CD4-positive, alpha-beta T cell treated with Interferon gamma for 1 hour (primary cell): ENCODE data around the gene SDK1.

Experiments used
- DNase-seq: peaks from one replicate; pipeline ENCODE4 v3.0.0-alpha.2; 2020

Gene SDK1

DNA sequence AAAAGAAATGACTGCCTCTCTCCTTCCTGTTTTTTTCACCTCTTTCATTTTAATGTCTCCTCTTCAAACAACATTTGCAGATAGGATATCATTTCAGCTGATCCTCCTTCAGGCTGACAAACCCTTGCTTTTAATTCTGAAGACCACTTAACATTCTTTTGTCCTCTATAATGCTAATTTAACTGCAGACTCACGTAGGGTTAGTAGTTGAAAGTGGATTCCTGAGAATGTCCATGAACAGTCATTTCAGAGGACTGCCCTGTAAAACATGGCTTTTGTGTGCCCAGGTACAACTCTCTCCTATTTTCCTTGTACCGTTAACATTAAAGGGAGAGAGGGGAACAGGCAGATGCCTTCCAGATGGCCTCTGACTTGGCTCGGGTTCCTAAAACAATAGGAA, 524.4 kb downstream of the SDK1 start:
- DNase-seq, result no peak

DNA sequence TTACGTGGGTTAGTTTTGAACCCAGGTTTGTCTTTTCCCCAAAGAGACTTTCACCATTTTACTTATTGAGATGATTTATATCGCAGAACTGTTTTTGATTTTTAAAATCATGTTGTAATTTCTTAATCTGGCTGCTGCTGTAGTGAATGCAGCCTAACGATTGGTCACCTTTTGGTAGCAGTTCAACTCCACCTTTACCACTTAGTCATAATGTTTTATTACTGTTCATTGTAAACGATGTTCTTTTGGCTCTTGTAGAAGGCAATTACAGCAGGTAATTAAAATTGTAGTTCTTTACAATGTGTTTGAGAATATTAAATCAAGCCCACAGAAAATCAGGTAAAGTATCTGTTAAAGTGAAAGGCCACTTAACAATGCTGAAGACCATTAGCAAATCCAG, 531.1 kb downstream of the SDK1 start:
- DNase-seq, result no peak

DNA sequence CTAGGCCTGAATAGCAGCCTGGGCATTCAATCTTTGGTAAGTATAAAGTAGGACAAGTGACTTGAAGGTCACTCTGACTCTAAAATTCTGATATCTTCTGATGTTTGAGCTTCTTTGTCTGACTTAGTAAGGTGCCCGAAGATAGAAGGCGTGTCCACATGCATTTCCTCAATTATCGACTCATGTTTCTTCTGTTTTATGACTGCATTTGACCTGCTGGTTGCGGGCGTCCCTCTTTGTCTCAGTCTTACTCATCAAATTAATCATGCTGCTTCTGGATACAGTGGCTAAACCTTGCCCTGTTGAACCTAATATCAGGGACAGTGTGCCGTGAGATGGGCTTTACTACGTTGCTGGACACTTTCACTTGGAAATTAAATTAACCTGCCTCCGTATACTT, 534.1 kb downstream of the SDK1 start:
- DNase-seq, result no peak

DNA sequence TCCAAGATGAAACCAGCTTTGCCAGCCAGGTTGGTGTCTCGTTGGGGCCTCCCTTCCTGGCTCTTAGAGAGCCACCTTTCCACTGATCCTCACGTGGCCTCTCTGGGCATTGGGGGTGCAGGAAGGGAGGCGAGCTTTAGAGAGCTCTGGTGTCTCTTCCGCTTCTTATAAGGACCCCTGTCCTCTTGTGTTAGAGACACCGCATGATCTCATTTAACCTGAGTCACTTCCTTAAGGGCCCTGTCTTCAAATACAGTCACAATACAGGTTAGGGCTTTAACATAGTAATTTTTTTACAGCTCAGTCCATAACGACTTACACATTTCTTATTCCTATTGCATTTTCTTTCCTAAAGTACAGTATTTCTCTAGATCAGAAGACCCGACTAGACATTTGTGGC, 535.8 kb downstream of the SDK1 start:
- no peak for DNase-seq

DNA sequence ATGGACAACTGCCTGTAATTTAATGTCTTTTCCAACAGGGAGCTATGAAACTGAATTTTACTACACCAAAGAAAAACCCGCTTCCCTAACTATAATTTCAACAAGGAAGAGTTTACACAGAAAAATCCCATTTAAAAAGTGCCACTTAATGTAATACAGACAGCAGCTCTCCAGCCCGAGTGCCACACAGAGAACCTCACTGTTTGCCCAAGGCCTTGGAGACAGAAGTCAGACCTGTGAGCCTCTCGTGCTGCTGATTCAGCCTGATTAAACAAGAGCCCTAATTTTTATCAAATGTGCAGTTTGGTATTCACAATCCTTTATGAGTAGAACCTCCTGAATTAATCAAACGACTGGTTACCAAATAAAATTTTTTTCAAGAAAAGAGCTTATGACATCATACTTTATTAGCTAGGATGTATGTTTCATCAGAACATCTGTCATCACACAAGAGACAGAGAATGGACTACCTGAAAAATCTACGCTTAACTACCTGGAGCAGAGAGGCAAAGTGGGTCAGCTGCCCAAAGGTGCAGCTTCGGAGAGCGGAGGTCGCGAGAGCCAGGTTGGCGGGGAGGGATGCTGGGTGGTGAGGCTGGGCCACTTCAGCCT, 543.6 kb downstream of the SDK1 start:
- DNase-seq, result no peak

DNA sequence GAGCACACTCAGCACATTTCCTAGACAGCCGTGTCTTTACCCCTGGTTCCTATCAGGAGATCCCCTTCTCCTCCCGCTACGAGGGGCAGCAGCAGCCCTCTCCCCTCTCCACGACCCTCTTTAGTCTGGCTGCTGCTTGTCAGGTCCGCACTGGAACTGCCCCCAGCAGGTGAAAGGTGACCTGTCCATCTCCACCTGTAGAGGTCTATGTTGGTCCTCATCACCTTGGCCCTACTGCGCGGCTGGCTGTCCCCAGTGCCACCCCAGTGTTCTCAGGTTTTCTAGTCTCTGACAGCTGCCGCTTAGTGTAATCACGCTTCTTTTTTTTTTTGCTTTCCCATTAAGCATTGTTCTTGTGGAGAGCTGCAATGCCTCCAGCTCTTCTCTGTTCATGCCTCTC, 545.7 kb downstream of the SDK1 start:
- no peak for DNase-seq

DNA sequence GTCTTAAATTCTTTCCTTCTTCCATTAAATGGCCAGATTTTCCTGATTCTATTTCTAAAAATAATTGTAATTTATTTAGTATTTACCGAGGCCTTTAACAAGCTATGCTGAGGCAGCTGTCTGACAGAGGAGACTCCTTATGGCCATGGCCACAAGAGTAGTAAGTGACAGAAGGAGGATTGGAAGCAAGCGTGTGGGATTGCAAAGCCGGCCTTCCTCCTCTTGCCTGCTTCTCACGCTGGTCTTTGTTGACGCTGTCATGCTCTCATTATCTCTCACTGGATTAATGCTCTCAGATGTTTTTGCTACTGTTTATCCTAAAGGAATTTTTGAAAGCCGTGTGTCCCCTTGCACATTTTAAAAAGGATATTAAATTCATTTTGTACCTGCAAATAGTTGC, 546.3 kb downstream of the SDK1 start:
- no peak for DNase-seq

DNA sequence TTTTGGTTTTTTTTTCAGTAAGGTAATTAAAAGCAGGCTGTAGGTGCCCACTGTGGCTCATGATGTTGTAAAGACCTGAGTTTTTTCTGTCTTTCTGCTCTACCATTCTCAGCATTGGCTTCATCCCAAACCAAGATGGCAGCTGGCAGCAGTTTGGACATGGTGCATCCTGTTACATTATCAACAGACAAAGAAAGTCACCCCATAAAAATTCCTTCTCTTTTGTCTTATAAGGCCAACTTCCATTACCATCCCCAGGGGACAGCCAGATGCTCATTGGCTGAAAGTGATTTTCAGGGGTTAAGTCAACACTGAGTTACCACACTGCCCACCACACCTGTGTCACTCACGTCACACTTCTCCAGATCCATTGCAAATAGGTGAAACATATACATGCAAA, 558.4 kb downstream of the SDK1 start:
- DNase-seq, result no peak

DNA sequence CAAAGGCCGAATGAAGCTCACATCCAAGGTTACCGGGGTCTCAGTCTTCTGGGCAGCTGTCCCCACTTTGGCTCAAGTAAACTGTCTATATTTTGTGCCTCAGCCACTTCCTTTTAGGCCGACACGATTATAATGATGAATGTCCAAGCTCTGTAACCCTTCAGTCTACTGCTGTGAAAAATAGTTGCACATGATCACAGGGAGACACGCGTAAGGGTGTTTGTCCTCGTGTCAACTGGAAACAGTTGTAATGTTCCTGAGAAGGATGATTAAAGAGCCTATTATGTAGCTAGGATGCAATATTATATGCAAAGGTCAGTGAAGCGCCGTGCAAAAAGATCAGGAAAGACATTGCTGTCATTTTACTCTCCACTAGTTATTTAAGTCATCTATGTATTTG, 559.9 kb downstream of the SDK1 start:
- no peak for DNase-seq

DNA sequence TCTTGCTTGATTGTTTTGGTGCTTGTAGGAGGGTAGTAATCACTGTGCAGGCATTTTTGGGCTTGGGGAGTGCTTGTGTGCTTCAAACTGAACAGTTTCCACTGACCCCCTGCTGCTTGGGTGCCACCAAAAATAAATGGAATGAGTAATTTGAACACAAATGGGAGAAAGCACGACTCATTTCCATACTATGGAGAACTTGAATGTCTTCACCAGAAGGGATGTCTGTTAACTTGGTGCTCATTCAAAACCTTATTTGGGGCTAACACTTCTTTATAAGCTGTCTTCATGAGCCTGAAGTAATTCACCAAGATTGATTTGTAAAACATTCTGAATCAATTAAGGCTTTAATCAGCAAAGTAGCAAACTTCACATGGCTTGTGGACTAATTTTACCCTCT, 560.3 kb downstream of the SDK1 start:
- no peak for DNase-seq

DNA sequence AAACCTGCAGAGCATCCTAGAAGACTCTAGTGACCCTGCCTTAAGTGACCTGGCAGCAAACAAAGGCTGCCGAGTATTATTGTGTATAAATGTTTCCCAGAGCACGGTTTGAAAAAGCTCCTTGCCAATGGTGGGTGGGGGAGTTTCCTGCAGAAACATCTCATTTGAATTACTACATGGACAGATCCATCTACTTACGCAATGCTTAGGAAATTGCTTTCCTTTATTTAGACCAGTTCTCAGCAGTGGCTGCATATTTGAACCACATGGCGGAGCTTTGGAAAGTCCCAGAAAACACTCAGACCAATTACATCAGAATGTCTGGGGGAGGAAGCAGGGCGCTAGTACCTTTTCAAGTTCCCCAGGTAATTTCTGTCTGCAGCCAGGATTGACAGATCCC, 560.9 kb downstream of the SDK1 start:
- no peak for DNase-seq

DNA sequence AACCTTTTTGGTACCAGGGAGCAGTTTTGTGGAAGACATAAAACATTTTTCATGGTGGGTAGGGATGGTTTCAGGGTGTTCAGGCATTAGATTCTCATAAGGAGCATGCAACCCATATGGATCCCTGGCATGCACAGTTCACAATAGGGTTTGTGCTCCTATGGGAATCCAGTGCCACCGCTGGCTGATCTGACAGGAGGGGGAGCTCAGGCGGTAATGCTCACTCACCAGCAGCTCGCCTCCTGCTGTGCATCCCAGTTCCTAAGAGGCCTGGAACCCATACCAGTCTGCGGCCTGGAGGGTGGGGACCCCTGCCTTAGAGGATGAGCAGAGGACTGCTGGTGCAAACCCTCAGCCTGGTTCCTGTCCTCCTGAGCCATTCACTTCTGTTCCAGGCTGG, 561.7 kb downstream of the SDK1 start:
- DNase-seq, result no peak

DNA sequence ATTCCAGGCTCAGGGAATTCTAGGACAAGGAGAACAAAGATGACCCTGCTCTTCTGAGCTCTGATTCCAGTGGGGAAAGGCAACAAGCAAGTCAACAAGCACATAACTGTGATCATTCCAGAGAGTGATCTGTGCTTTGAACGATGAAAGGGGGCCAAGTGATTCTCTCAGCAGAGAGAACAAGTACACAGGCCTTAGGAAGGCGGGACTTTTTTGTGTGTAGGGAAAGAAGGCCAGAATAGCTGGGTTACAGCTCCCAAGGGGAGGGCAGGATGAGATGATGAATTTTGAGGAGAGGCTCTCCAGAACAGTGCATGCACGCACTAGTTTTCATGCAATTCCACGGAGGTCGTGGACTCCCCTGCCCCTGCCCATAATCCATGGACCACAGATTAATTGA, 565.2 kb downstream of the SDK1 start:
- DNase-seq, result no peak

DNA sequence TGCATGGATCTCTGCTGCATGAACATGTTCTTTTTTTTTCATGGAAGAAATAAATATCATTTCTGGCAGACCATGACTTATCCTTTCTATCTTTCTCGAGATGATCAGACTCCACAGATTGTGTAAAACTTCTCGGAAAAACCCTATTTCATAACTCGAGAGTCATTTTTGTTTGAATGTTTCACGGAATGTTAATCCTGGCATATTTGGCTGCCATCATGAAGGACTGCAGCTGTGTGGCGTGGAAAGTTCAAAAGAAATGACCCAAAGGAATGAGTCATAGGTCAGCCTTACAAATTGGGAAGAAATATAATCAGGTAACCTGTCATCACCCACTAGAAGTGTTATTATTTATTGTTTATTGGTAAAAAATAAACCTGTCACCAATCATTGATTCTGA, 566.8 kb downstream of the SDK1 start:
- no peak for DNase-seq

DNA sequence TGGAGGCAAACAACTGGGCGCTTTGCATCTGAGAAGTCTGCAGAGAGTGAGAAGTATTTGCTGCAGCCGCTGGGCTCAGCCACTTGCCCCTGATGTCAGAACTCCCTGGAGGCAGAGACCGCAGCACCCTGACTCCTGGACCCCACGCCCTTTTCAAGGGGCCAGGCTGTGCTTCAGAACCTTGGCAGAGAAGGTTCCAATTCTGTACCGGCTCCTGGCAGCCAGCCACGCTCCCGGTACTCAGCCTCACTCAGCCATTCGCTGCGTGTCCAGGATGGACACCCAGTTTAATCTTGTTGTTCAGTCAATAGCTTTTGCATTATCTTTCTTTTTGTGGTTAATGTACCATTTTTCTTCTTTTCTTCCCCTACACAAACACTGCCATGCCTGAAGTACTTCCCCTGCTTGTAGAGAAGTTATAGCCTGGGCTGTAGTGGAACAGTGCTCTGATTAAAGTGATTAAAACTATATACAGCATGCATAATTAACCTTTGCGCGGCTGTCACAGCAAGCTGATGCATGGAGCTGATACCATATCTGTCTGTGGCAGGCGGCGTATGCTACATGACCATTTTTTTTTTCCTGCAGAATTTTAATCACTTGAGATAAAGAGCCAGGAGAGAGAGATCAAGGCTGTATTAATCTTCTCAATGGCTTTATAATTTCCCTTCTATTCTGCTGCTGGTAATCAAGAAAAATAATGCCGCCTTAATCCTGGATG, 578.5 kb downstream of the SDK1 start:
- DNase-seq, result no peak

DNA sequence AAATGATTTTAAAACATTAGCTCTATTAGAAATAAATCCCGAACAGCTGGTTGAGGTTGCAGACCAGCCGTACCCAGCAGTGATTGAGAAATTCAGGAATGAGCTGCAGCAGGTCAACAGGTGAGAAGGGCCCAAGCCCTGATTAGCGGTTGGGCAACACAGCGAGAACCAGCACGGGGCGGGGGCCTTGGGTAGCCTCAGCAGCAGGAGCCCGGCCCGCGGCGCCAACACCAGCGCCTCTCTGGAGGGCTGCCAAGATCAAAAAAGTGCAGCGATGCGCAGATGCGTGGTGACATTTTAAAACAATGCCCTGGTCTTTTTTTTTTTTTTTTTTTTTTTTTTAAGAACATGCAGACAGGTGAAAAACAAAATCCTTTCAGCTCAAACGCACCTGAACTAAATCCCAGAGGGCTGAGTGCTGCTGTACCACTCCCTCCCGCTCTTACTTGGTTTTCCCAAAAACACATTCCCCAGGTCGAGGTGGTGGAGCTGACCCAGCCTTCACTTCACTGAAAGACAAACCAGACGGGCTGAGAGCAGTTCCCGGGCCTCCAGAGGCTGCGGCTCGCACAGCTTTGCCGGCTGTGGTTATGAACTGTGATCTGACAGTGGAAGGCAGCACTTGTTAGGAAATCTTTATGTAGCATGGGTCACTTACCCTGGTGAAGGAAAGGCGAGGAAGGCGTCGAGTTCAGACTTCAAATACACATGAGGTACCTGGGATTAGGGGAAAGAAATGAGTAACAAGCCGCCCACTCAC, 579.4 kb downstream of the SDK1 start:
- DNase-seq, result no peak

DNA sequence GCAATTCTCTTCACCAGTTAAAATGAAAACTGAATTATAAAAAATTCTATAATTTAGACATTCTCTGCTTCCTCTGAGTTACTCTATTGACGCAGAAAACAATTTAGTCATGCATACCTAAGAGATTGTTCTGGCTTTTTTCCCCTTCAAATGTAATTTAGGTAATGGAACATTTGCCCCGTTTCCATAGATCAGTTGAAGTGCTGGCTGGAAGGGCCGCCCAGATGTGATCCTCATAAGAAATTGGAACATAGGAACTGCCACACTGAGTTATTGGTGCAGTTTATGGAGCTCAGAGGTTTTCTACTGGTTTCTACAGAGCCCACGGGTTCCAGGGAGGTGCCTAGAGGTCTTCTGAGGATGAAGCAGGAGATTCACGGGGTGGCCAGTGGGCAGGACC, 581.7 kb downstream of the SDK1 start:
- DNase-seq, result no peak

DNA sequence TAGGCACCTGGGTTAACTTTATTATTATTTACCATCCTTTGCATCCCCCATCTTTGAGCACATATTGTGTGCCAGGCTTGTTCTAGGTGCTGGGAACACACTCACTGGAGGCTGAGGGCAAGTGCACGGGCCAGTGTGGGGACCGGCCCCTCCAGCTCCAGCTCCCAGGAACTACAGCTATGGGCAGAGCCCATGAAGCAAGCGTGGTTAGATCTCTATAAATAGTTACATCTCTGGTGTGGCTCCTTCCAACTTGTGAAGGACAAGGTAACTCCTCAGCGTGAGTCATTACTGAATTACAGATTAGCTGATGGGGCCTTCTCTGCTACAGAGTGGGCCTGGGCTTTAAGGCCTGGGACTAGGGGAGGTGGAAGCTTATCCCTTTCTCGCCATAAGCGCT, 583.5 kb downstream of the SDK1 start:
- no peak for DNase-seq

DNA sequence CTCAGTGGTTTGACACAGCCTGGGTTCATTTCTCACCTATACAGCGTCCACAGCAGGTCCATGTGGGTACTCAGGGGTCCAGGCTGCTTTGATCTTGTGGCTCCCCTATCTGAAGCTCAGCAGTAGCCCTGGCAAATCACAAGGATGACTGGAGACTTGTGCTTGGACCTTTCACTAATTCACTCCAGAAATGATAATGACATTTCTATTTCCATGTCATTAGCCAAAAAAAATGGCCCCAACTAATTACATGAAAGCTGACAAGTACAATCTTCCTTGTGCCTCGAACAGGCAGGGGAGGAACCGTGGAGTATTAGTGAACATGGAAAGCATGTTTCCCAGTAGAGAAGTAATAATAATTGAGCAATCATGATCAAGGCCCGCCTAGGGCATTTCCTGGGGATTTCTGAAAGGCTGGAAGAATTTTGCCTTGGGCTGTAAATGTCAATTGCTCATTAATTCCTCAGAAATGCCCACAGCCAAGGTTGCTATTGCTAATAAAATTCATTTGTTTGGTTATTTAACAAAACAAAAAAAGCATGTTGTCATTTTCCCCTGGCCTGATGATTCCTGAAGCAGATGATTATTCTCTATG, 586.1 kb downstream of the SDK1 start:
- no peak for DNase-seq

DNA sequence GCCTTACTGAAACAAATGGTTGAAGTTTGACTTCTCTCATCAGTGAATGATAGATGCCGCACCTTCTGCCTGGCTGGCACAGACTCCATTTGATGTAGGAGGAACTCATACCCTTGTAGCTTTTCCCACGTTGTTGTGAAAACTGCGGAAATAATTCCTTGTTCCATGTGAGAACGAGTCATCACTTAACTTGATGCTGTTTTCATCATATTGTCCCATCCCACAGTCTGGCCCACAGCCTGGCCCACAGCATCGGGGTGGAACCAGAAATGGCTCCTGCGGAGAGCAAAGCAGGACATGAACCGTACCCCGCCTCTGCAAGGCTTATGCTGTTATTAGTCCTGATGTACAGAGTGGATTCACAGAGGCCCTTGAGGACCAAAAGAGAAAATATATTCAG, 587.0 kb downstream of the SDK1 start:
- no peak for DNase-seq

DNA sequence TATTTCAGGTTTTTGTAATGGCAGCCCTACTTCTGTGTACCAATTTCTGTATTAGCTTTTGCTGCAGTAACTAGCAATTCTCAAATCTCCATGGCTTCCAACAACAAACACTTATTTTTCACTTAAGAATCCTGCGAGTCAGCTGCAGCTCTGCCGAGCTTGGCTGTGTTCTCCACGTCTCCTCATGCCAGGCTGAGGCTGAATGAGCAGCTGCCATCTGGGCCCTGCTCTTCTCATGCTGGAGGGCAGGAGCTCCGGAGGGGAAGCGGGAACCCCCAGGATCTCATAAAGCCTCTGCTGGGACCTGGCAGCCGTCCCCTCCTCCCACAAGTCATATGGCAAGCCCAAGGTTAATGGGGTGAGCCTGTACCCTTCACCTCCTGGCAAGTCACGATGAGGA, 591.1 kb downstream of the SDK1 start:
- DNase-seq, result no peak

DNA sequence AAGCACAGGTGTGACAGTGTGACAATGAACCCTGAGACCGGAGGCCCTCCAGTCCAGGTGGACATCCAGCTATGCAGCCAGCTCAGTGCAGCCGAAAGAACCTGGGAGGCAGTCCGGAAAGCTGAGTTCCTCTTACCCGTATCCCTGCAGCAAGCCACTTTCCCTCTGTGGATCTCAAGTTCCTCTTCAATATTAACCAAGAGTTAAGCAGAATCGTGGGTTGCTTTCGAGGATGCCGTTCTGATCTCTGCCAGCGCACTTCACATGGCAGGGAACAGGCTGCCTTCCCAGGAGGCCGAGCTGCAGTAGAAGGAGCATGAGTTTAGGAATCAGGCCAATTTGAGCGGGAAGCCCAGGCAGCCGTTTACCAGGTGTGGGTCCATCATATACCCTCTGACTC, 591.6 kb downstream of the SDK1 start:
- DNase-seq, result no peak

DNA sequence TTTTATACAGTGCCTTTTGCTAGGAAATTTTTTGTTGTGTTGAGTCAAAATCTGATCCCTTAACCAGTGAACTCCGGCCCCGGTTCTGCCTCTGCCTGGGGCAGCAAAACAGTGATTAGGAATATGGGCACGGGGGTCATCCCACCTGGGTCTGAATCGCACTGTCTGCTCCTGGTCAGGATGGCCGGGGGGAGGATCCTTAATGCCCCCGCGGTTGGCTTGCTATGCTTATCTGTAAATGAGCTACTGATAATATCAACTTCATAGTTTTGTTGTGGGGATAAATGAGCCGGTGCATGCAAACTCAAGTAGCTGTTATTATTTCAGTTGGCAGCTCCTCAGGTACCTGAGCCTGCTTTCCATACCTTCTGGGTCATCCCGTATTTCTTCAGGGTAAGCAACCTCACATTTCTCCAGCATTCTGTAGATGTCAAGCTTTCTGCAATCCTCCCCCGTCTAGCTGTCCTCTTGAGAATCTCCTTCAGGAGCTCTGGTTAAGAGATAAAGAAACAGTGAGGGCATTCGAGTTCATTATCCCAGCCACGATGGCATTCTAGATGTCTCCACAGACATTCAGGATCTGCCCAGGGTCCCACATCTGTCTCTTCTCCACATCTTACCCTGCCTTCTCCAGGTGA, 592.2 kb downstream of the SDK1 start:
- no peak for DNase-seq

DNA sequence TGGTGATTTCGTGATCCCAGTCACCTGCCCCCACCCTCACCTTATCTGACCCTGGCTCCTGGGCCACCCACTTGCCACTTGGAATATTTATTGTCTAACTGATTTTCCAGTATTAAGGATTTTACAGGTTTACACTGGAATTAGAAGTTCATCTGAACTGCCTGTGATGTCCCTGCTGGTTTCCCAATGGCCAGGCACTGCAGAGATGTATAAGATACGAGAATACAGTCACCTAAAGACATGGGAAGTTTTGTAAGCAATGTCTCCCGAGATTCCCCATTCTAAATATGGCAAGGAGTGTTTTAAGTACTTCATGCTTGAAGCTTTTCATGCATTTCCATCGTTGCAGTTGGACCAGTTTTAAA, 592.7 kb downstream of the SDK1 start:
- DNase-seq, result no peak
